ENCODE measurements around the gene VPS37B. TPM values are rescaled to one million over a fixed set of nuclear protein-coding genes. Genes with fewer than 3 reads are reported as not detected.

Gene VPS37B
- total and polyA plus RNA-seq, 10 of the 15 experiments (the other 5 are each of a cell fraction or from before 2014, with no cell fraction given) = 0.66 to 68.6 (median 39.6) TPM

DNA sequence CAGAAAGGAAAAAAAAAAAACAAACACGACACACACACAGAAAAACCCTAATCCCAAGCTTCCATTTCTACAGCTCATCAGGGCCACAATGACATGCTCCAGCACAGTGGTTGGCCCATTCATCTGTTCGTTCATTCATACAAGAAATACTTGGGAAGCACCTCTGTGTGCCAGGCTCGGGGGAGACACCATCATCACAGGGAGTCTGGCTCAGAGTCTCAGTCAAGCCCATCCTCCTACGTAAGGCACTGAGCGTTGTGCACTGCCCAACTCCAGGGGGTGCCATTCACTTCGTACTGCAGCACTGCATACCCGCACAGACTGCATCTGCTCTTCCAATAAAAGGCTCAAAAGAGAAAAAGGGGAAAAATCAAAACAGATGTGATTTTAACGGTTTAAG, 15.3 kb downstream of the VPS37B start (continued):
- TF ChIP-seq, protein P1, sequence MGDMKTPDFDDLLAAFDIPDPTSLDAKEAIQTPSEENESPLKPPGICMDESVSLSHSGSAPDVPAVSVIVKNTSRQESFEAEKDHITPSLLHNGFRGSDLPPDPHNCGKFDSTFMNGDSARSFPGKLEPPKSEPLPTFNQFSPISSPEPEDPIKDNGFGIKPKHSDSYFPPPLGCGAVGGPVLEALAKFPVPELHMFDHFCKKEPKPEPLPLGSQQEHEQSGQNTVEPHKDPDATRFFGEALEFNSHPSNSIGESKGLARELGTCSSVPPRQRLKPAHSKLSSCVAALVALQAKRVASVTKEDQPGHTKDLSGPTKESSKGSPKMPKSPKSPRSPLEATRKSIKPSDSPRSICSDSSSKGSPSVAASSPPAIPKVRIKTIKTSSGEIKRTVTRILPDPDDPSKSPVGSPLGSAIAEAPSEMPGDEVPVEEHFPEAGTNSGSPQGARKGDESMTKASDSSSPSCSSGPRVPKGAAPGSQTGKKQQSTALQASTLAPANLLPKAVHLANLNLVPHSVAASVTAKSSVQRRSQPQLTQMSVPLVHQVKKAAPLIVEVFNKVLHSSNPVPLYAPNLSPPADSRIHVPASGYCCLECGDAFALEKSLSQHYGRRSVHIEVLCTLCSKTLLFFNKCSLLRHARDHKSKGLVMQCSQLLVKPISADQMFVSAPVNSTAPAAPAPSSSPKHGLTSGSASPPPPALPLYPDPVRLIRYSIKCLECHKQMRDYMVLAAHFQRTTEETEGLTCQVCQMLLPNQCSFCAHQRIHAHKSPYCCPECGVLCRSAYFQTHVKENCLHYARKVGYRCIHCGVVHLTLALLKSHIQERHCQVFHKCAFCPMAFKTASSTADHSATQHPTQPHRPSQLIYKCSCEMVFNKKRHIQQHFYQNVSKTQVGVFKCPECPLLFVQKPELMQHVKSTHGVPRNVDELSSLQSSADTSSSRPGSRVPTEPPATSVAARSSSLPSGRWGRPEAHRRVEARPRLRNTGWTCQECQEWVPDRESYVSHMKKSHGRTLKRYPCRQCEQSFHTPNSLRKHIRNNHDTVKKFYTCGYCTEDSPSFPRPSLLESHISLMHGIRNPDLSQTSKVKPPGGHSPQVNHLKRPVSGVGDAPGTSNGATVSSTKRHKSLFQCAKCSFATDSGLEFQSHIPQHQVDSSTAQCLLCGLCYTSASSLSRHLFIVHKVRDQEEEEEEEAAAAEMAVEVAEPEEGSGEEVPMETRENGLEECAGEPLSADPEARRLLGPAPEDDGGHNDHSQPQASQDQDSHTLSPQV (IDR thresholded peaks at IDR 0.05) = no peak
- TF ChIP-seq RAD21 (IDR thresholded peaks at IDR 0.05; ENCODE audit: insufficient read depth, low read depth, low read length) (peak; percentile 52), CBX3 (IDR thresholded peaks at IDR 0.05; ENCODE audit: borderline replicate concordance, low read depth) (no peak), BRCA1 (IDR thresholded peaks at IDR 0.05; ENCODE audit: low read depth, low read length) (no peak), RBBP5 (conservative IDR thresholded peaks at IDR 0.05) (no peak), PAX5 (IDR thresholded peaks at IDR 0.05; ENCODE audit: borderline replicate concordance, low read depth, low read length) (no peak), ASH2L (IDR thresholded peaks at IDR 0.05; ENCODE audit: borderline replicate concordance, low read depth) (no peak)
- TF ChIP-seq, protein P2, sequence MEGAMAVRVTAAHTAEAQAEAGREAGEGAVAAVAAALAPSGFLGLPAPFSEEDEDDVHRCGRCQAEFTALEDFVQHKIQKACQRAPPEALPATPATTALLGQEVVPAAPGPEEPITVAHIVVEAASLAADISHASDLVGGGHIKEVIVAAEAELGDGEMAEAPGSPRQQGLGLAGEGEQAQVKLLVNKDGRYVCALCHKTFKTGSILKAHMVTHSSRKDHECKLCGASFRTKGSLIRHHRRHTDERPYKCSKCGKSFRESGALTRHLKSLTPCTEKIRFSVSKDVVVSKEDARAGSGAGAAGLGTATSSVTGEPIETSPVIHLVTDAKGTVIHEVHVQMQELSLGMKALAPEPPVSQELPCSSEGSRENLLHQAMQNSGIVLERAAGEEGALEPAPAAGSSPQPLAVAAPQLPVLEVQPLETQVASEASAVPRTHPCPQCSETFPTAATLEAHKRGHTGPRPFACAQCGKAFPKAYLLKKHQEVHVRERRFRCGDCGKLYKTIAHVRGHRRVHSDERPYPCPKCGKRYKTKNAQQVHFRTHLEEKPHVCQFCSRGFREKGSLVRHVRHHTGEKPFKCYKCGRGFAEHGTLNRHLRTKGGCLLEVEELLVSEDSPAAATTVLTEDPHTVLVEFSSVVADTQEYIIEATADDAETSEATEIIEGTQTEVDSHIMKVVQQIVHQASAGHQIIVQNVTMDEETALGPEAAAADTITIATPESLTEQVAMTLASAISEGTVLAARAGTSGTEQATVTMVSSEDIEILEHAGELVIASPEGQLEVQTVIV (IDR thresholded peaks at IDR 0.05; ENCODE audit: borderline replicate concordance, partially characterized antibody) = no peak
- TF ChIP-seq, protein P3, sequence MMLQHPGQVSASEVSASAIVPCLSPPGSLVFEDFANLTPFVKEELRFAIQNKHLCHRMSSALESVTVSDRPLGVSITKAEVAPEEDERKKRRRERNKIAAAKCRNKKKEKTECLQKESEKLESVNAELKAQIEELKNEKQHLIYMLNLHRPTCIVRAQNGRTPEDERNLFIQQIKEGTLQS (IDR thresholded peaks at IDR 0.05; ENCODE audit: borderline replicate concordance, extremely low read depth, low read depth, low read length) = no peak
- TF ChIP-seq, protein P4, sequence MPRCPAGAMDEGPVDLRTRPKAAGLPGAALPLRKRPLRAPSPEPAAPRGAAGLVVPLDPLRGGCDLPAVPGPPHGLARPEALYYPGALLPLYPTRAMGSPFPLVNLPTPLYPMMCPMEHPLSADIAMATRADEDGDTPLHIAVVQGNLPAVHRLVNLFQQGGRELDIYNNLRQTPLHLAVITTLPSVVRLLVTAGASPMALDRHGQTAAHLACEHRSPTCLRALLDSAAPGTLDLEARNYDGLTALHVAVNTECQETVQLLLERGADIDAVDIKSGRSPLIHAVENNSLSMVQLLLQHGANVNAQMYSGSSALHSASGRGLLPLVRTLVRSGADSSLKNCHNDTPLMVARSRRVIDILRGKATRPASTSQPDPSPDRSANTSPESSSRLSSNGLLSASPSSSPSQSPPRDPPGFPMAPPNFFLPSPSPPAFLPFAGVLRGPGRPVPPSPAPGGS (IDR thresholded peaks at IDR 0.05; ENCODE audit: borderline replicate concordance, insufficient read depth, low read depth, low read length, poor library complexity, severe bottlenecking) = no peak

All from GM12878 (cell line).